Testis (tissue), 3 donors: Measurements from ENCODE around the gene PGM1. TPM values are rescaled to one million over a fixed set of nuclear protein-coding genes. Genes with fewer than 3 reads are reported as not detected.

Experiments
- DNase-seq: peaks from one replicate; pipeline ENCODE4 v3.0.0-alpha.2; 2019
- H3K27ac ChIP-seq, 2 donors: fragments of 200-600 bp; sonication (generic); one replicate each; pipeline ENCODE4 v1.5.1; 2019
- H3K27me3 ChIP-seq: fragments of 200-600 bp; sonication (generic); one replicate; pipeline ENCODE4 v1.5.1; 2019
- H3K36me3 ChIP-seq: fragments of 200-600 bp; sonication (generic); one replicate; pipeline ENCODE4 v1.5.1; 2017; ENCODE audit warnings: low read depth; ENCODE audit errors: missing control alignments
- H3K4me1 ChIP-seq: fragments of 200-600 bp; sonication (generic); one replicate; pipeline ENCODE4 v1.5.1; 2019
- H3K4me3 ChIP-seq, 2 donors: fragments of 200-600 bp; sonication (generic); one replicate each; pipeline ENCODE4 v1.5.1; 2017 to 2019
- H3K9me3 ChIP-seq: fragments of 200-600 bp; sonication (generic); one replicate; pipeline ENCODE4 v1.5.1; 2017
- POLR2A ChIP-seq: fragments of 450-650 bp; IDR thresholded peaks from one replicate; pipeline ENCODE4 v1.6.1; 2017; ENCODE audit warnings: antibody characterized with exemption, mild to moderate bottlenecking, moderate library complexity
- WGBS, 2 donors: methylation state at CpG; one replicate each; pipeline ENCODE4 v1.1.5; 2018; 5-methylcytosine and 5-hydroxymethylcytosine counted together
- intact Hi-C: fragments of 100-400 bp; cut with DNase I; formaldehyde crosslinking; loops from one replicate; pipeline ENCODE4 v1.15.1; 2023; ENCODE audit warnings: low total_unique reads
- polyA plus RNA-seq: library from polyadenylated mRNA; stranded (reverse); fragments of 350-450 nt; fragmentation: Illumina TruSeq; extraction: RNeasy Lipid Tissue Mini Kit (QIAGEN cat#74804); gene quantifications from one replicate; pipeline ENCODE4 v1.2.3, GENCODE V29; 2014; ENCODE audit warnings: low read depth, low replicate concordance; ENCODE audit not compliant: insufficient read depth
- total RNA-seq, 2 donors: library from RNA; depleted of rRNA; stranded (reverse); fragments of >200 nt; gene quantifications; one replicate each; pipeline ENCODE4 v1.2.3, GENCODE V29; 2016
- TF ChIP-seq, protein P1 (sequence below), 3 experiments: fragments of 450-650 bp in 2 of 3; fragments of 200-600 bp in 1 of 3; sonication (generic) in 1 of 3; IDR thresholded peaks; one replicate each; pipeline ENCODE4 v1.5.1; 2016 to 2019; ENCODE audit warnings: antibody characterized with exemption in 3 of 3, mild to moderate bottlenecking in 2 of 3, moderate library complexity in 1 of 3

The PGM1 gene
- total and polyA plus RNA-seq, 3 donors from 2014 or later, result 23.2 to 27.7 (median 27.5) TPM

DNA sequence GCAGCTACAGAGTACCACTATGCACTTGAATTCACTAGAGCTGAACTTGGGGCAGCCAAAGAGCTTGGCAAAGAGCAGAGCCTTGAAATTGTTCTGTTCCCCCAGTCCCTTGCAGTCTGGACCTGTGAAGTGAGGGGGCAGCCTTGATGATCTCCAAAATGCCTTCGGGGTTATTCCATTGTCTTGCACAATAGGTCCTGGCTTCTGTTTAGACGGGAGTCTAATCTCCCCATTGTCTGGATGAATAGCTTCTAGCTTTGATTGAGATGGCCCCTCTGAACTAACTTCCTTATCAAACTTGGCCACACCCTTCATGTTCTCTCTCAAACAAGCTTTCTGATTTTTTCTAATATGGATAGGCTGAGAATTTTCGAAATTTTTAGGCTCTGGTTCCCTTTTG lies 72.6 kb downstream of the PGM1 start:
- Histone ChIP-seq H3K27me3 (no peaks in the 10 kb centered on the region), H3K9me3 (no peaks in the 10 kb centered on the region), H3K27ac (no peak overlapping the region), H3K4me1 (no peaks in the 10 kb centered on the region), H3K36me3 (no peaks in the 10 kb centered on the region), H3K4me3 (no peak overlapping the region)
- TF ChIP-seq POLR2A, result no peak
- TF ChIP-seq, protein P1, sequence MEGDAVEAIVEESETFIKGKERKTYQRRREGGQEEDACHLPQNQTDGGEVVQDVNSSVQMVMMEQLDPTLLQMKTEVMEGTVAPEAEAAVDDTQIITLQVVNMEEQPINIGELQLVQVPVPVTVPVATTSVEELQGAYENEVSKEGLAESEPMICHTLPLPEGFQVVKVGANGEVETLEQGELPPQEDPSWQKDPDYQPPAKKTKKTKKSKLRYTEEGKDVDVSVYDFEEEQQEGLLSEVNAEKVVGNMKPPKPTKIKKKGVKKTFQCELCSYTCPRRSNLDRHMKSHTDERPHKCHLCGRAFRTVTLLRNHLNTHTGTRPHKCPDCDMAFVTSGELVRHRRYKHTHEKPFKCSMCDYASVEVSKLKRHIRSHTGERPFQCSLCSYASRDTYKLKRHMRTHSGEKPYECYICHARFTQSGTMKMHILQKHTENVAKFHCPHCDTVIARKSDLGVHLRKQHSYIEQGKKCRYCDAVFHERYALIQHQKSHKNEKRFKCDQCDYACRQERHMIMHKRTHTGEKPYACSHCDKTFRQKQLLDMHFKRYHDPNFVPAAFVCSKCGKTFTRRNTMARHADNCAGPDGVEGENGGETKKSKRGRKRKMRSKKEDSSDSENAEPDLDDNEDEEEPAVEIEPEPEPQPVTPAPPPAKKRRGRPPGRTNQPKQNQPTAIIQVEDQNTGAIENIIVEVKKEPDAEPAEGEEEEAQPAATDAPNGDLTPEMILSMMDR (IDR thresholded peaks at IDR 0.05), result no peak
- intact Hi-C loops, result no loop called here
- WGBS, 2 donors, result 84 to 90% methylated on average over 3 of the region's 3 CpGs
- DNase-seq, result no peak

DNA sequence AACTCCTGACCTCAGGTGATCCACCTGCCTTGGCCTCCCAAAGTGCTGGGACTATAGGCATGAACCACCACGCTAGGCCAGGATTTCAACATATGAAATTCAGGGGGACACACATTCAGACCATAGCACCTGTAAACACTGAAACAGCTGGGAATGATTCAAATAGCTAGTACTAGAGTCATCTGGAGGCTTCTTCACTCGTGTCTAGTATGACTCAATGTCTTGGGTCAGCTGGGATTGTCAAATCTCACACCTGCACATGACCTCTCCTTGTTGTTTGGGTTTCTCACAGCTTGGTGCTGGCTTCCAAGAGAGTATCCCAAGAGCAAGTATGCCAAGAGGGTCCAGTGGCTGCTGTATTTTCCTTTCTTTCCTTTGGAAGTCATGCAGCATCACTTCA lies 75.1 kb downstream of the PGM1 start:
- no peaks in the 10 kb centered on the region for H3K9me3 ChIP-seq
- H3K4me1 ChIP-seq, result no peaks in the 10 kb centered on the region
- H3K27me3 ChIP-seq, result no peaks in the 10 kb centered on the region
- TF ChIP-seq, protein P1 (IDR thresholded peaks at IDR 0.05), result no peak
- TF ChIP-seq POLR2A, result no peak
- WGBS, 2 donors, result 67 to 93% methylated on average over 1 to 2 of the region's 2 CpGs
- no peak for DNase-seq
- H3K36me3 ChIP-seq, result no peaks in the 10 kb centered on the region
- intact Hi-C loops, result no loop called here
- H3K4me3 ChIP-seq, result no peak overlapping the region
- no peak overlapping the region for H3K27ac ChIP-seq

DNA sequence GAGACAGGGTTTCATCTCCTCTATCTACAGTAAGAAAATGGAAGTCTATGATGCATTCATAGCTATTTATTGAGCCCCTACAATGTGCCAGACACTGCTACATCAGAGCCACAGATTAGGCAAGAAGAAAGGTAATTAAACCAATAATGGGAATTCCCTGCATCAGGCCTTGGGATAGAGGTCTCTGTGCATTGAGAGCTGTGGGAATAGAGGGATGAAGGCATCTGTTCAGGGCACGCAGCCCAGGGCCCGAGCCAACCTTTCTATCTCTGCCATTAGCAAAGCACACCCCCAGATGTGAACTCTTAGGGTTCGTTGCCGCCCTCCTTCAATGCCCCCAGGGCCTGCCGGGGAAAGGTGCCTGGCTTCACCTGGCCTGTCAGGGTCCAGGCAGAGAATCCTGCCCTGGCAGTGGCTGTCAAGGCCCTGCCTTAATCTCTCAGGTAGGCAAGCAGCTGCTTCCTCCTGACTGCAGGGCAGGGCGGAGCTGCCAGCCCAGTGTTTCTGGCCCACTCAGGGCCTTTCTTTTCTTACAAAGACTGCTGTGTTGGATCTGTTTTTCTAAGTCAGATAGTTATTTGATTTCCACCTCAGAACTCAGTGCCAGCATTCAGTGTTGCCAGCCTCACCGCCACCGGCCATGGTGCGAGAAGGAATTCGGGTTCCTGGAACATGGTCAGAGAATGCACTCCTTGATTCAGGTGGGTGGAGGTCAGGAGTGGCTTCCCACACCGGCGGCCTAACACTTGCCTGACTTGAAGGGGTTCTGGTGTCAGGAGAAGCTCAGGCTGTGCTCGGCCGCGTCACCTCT lies 76.1 kb downstream of the PGM1 start:
- intact Hi-C loops, result no loop called here

DNA sequence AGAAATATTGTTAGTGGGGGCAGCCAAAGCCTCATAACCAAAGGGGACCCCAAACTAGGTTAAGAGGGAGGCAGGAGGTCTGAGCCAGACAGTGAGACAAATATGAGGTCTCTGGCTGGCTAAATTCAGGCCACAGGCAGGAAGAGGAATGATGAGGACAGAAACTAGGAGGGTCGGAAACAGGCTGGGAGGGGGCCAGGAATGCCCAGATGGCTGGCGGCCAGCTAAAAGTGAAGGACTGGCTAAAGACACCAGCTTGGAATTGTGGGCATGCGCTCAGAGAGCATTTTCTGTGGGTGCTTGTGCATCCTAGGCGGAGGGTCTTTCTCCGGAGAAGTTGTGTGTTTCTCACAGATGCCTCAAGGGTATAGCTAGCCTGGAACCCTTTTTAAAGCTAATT lies 77.0 kb downstream of the PGM1 start:
- no peak overlapping the region for H3K27ac ChIP-seq
- no peaks in the 10 kb centered on the region for H3K27me3 ChIP-seq
- no peaks in the 10 kb centered on the region for H3K36me3 ChIP-seq
- WGBS, 2 donors, result 90 to 92% methylated on average over 5 of the region's 5 CpGs
- no peak for DNase-seq
- H3K4me3 ChIP-seq, result no peak overlapping the region
- H3K9me3 ChIP-seq, result no peaks in the 10 kb centered on the region
- H3K4me1 ChIP-seq, result peaks cover 3% of the 10 kb centered on the region
- intact Hi-C loops, result no loop called here
- TF ChIP-seq, protein P1 (IDR thresholded peaks at IDR 0.05), result no peak
- no peak for TF ChIP-seq POLR2A

More for the DNA sequence above, 76.1 kb downstream of the PGM1 start:
- Histone ChIP-seq H3K4me3 (no peak overlapping the region), H3K27ac (no peak overlapping the region), H3K4me1 (no peaks in the 10 kb centered on the region), H3K27me3 (no peaks in the 10 kb centered on the region), H3K9me3 (no peaks in the 10 kb centered on the region), H3K36me3 (no peaks in the 10 kb centered on the region)
- TF ChIP-seq, protein P1 (IDR thresholded peaks at IDR 0.05), result no peak
- no peak for TF ChIP-seq POLR2A
- DNase-seq, result no peak
- WGBS, 2 donors, result 92 to 94% methylated on average over 12 to 15 of the region's 15 CpGs

DNA sequence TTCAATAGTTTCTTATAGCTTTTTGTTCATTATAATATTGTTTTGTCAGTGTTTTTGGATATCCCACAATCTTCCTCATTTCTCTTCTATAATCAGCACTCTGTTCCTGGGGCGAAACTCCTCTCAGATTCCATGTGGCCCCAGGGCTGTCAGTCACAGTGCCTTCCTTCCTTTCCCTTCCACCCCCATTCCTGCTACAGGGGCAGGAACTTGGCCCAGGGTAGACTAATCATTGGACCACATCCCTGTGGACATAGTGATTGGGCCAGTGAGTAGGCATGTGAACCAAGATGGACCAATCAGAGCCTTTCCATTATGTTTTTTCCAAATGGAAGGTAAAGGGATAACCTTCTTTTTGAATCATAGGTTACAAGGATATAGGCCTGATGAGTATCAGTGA lies 78.3 kb downstream of the PGM1 start:
- H3K4me1 ChIP-seq, result peaks cover 7% of the 10 kb centered on the region
- H3K4me3 ChIP-seq, result no peak overlapping the region
- no peaks in the 10 kb centered on the region for H3K36me3 ChIP-seq
- H3K27me3 ChIP-seq, result no peaks in the 10 kb centered on the region
- TF ChIP-seq, protein P1 (IDR thresholded peaks at IDR 0.05), result no peak
- TF ChIP-seq POLR2A, result no peak
- DNase-seq, result no peak
- no peak overlapping the region for H3K27ac ChIP-seq
- WGBS, 2 donors, result 94 to 100% methylated on average over 1 of the region's 1 CpG
- H3K9me3 ChIP-seq, result no peaks in the 10 kb centered on the region
- intact Hi-C loops, result no loop called here
